ENCODE measurements around the gene MLNR.

- no peak for TF ChIP-seq CTCF (IDR thresholded peaks at IDR 0.05)
- no peak for TF ChIP-seq POLR2A (IDR thresholded peaks at IDR 0.05)
Measured at GRCh38 chr13:49251326-49251725, 31.2 kb downstream of the MLNR start.

Data from Peyer's patch (tissue), 4 donors.